ENCODE results near the gene PDZD2.

- no peak for TF ChIP-seq CTCF (IDR thresholded peaks at IDR 0.05)
- TF ChIP-seq EP300 (IDR thresholded peaks at IDR 0.05): no peak
- no peak for TF ChIP-seq POLR2AphosphoS5 (IDR thresholded peaks at IDR 0.05)
These were observed 300.2 kb downstream of the PDZD2 start for GRCh38 chr5:31939151-31939550.

Data from sigmoid colon (tissue), 4 donors.